Measurements from ENCODE around the gene OVOL3.

The OVOL3 gene

GRCh38 chr19:36101550-36102327, 9.2 kb upstream of the OVOL3 start:
- DNase-seq (ENCODE audit: low read depth in 1 of 2, low spot score in 1 of 2) = no peak
- no peak overlapping the region for H3K4me3 ChIP-seq (replicated peaks; ENCODE audit: insufficient read depth, low read length)
- no peak overlapping the region for H3K27ac ChIP-seq (replicated peaks)
- no peak for TF ChIP-seq REST (IDR thresholded peaks at IDR 0.05; ENCODE audit: insufficient replicate concordance, low read depth)
- no peak for TF ChIP-seq GABPA (IDR thresholded peaks at IDR 0.05; ENCODE audit: low read depth)
- TF ChIP-seq CTCF (IDR thresholded peaks at IDR 0.05; ENCODE audit: insufficient read depth, low read length) = no peak
- TF ChIP-seq POLR2AphosphoS5 (IDR thresholded peaks at IDR 0.05; ENCODE audit: low read depth) = no peak
- TF ChIP-seq SPI1 (IDR thresholded peaks at IDR 0.05; ENCODE audit: borderline replicate concordance, low read depth) = no peak
- H3K27me3 ChIP-seq (ENCODE audit: insufficient read depth, poor library complexity, severe bottlenecking) = no peaks in the 10 kb centered on the region

- DNase-seq (ENCODE audit: low read depth in 1 of 2, low spot score in 1 of 2) = no peak
- no peaks in the 10 kb centered on the region for H3K27me3 ChIP-seq (ENCODE audit: insufficient read depth, poor library complexity, severe bottlenecking)
Observed at GRCh38 chr19:36103040-36103626, 7.8 kb upstream of the OVOL3 start.

More at GRCh38 chr19:36103040-36103626, 7.8 kb upstream of the OVOL3 start:
- no peak for TF ChIP-seq SPI1 (IDR thresholded peaks at IDR 0.05; ENCODE audit: borderline replicate concordance, low read depth)
- TF ChIP-seq GABPA (IDR thresholded peaks at IDR 0.05; ENCODE audit: low read depth) = no peak
- no peak for TF ChIP-seq POLR2AphosphoS5 (IDR thresholded peaks at IDR 0.05; ENCODE audit: low read depth)
- no peak for TF ChIP-seq REST (IDR thresholded peaks at IDR 0.05; ENCODE audit: insufficient replicate concordance, low read depth)
- TF ChIP-seq CTCF (IDR thresholded peaks at IDR 0.05; ENCODE audit: insufficient read depth, low read length) = no peak
- no peak overlapping the region for H3K27ac ChIP-seq (replicated peaks)
- no peak overlapping the region for H3K4me3 ChIP-seq (replicated peaks; ENCODE audit: insufficient read depth, low read length)

Data from HL-60 (cell line).